Ishikawa (cell line): ENCODE measurements around the gene TTC17.

Source experiments
- EP300 ChIP-seq: IDR thresholded peaks from 2 replicates; pipeline ENCODE4 v1.6.1; 2012; ENCODE audit warnings: borderline replicate concordance
- REST ChIP-seq: IDR thresholded peaks from 2 replicates; pipeline ENCODE4 v1.6.1; 2012; ENCODE audit warnings: low read depth, mild to moderate bottlenecking

GRCh38 chr11:43537833-43538615 is 179.3 kb downstream of the TTC17 start:
- TF ChIP-seq EP300, result no peak
- no peak for TF ChIP-seq REST
